K562 (cell line): ENCODE data around the gene RTL10. TPM values are rescaled to one million over a fixed set of nuclear protein-coding genes. Genes with fewer than 3 reads are reported as not detected.

Experiments
- NR2F6 ChIP-seq: fragments of 450-650 bp; formaldehyde crosslinking; IDR thresholded peaks from 2 replicates; pipeline ENCODE4 v1.4.0; 2020; ENCODE audit warnings: mild to moderate bottlenecking
- NUFIP1 ChIP-seq: fragments of 450-650 bp; IDR thresholded peaks from 2 replicates; pipeline ENCODE4 v1.6.1; 2018; ENCODE audit not compliant: partially characterized antibody
- SMARCC2 ChIP-seq: fragments of 450-650 bp; IDR thresholded peaks from 2 replicates; pipeline ENCODE4 v1.6.1; 2017; ENCODE audit warnings: antibody characterized with exemption, moderate library complexity, mild to moderate bottlenecking, low read depth
- polyA plus RNA-seq, 8 experiments: library from polyadenylated mRNA; depleted of rRNA in 4 of 8; stranded (reverse) in 5 of 8; unstranded in 3 of 8; fragments of >200 nt; fragmentation: Nextera tagmentation in 2 of 8; fragmentation: Illumina TruSeq in 1 of 8; extraction: Ambion mirVana in 2 of 8; extraction: Trizol in 1 of 8; gene quantifications; 2 replicates each; pipeline versions ENCODE4 v1.2.1 to v1.2.3, GENCODE V29; 2011 to 2014; ENCODE audit warnings: inconsistent platforms in 1 of 8, missing spikeins in 1 of 8
- total RNA-seq, 7 experiments: library from RNA; depleted of rRNA in 6 of 7; stranded (reverse); fragments of >200 nt in 6 of 7; fragmentation: Illumina TruSeq in 2 of 7; extraction: Trizol in 2 of 7; gene quantifications; 2 replicates each; pipeline versions ENCODE4 v1.2.1 to v1.2.3, GENCODE V29; 2011 to 2021; ENCODE audit warnings: low replicate concordance in 1 of 7
- TF ChIP-seq, protein P1 (sequence below): fragments of 150-350 bp; conservative IDR thresholded peaks from 2 replicates; pipeline ENCODE4 v1.6.1; 2014; ENCODE audit warnings: low read length
- TF ChIP-seq, protein P2 (sequence below): fragments of 250-450 bp; sonication (Bioruptor Pico); IDR thresholded peaks from 2 replicates; pipeline ENCODE4 v1.9.0; 2021; ENCODE audit warnings: mild to moderate bottlenecking, inconsistent platforms
- TF ChIP-seq, protein P3 (sequence below), 2 experiments: fragments of 450-650 bp; formaldehyde crosslinking in 1 of 2; IDR thresholded peaks; 2 replicates each; pipeline versions ENCODE4 v1.4.0 to v1.6.1; 2014 to 2020; ENCODE audit warnings: mild to moderate bottlenecking in 2 of 2, borderline replicate concordance in 1 of 2, low read depth in 1 of 2
- TF ChIP-seq, protein P4 (sequence below): fragments of 250-450 bp; sonication (Bioruptor Pico); IDR thresholded peaks from 2 replicates; pipeline ENCODE4 v1.5.0; 2022; ENCODE audit warnings: mild to moderate bottlenecking

Gene RTL10
- total and polyA plus RNA-seq, 9 of the 15 experiments (the other 6 are each of a cell fraction or from before 2014, with no cell fraction given), result 19.8 to 75.5 (median 32.5) TPM

DNA sequence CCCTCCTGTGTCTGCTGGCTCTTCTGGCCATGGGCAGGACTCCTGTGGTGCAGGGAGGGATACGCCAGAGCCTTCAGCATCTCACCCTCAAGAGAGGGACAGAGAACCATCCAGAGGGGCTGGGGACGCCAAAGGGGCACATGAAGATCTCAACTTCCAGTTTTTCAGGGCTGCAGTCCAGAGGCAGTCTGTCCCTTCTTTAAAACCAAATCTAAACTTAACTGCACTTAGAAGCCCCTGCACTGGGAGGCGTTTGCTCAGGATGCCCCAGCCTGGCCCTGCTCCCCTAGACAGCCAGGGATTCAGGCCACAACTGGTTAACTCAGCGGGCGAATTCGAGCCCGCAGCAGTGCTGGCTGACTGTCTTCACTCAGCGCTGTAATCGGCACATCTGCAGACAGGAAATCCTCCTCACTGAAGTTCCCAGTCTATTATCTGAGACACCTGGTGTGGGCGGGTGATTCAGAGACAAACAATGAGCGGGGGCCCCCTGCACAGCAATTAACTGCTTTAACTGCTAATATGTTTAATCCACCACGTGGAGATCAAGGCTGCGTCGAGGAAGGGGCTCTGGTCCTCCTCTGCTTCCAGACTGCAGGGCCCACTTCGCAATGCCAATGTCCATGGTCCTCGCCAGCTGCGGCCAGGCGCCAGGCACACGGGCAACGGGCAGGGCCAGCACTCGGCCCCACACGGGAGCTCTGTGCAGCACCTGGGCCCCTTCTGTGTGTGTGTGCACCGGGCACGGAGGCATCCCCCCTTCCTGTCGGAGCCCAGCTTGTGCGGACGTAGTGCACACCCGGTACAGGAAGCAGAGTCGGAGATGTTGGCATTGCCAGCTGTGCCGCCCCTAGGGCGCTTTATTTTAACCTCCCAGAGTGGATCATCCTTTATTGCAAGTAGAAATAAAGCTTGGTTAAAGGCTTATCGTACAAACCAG, 36.9 kb upstream of the RTL10 start (continued):
- TF ChIP-seq, protein P1, sequence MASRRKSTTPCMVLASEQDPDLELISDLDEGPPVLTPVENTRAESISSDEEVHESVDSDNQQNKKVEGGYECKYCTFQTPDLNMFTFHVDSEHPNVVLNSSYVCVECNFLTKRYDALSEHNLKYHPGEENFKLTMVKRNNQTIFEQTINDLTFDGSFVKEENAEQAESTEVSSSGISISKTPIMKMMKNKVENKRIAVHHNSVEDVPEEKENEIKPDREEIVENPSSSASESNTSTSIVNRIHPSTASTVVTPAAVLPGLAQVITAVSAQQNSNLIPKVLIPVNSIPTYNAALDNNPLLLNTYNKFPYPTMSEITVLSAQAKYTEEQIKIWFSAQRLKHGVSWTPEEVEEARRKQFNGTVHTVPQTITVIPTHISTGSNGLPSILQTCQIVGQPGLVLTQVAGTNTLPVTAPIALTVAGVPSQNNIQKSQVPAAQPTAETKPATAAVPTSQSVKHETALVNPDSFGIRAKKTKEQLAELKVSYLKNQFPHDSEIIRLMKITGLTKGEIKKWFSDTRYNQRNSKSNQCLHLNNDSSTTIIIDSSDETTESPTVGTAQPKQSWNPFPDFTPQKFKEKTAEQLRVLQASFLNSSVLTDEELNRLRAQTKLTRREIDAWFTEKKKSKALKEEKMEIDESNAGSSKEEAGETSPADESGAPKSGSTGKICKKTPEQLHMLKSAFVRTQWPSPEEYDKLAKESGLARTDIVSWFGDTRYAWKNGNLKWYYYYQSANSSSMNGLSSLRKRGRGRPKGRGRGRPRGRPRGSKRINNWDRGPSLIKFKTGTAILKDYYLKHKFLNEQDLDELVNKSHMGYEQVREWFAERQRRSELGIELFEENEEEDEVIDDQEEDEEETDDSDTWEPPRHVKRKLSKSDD, result peak; percentile 86; the same call in 1 of the 2 replicates
- TF ChIP-seq, protein P2, sequence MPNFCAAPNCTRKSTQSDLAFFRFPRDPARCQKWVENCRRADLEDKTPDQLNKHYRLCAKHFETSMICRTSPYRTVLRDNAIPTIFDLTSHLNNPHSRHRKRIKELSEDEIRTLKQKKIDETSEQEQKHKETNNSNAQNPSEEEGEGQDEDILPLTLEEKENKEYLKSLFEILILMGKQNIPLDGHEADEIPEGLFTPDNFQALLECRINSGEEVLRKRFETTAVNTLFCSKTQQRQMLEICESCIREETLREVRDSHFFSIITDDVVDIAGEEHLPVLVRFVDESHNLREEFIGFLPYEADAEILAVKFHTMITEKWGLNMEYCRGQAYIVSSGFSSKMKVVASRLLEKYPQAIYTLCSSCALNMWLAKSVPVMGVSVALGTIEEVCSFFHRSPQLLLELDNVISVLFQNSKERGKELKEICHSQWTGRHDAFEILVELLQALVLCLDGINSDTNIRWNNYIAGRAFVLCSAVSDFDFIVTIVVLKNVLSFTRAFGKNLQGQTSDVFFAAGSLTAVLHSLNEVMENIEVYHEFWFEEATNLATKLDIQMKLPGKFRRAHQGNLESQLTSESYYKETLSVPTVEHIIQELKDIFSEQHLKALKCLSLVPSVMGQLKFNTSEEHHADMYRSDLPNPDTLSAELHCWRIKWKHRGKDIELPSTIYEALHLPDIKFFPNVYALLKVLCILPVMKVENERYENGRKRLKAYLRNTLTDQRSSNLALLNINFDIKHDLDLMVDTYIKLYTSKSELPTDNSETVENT (CRISPR knock-in tag), result peak; percentile 93
- TF ChIP-seq, protein P3, sequence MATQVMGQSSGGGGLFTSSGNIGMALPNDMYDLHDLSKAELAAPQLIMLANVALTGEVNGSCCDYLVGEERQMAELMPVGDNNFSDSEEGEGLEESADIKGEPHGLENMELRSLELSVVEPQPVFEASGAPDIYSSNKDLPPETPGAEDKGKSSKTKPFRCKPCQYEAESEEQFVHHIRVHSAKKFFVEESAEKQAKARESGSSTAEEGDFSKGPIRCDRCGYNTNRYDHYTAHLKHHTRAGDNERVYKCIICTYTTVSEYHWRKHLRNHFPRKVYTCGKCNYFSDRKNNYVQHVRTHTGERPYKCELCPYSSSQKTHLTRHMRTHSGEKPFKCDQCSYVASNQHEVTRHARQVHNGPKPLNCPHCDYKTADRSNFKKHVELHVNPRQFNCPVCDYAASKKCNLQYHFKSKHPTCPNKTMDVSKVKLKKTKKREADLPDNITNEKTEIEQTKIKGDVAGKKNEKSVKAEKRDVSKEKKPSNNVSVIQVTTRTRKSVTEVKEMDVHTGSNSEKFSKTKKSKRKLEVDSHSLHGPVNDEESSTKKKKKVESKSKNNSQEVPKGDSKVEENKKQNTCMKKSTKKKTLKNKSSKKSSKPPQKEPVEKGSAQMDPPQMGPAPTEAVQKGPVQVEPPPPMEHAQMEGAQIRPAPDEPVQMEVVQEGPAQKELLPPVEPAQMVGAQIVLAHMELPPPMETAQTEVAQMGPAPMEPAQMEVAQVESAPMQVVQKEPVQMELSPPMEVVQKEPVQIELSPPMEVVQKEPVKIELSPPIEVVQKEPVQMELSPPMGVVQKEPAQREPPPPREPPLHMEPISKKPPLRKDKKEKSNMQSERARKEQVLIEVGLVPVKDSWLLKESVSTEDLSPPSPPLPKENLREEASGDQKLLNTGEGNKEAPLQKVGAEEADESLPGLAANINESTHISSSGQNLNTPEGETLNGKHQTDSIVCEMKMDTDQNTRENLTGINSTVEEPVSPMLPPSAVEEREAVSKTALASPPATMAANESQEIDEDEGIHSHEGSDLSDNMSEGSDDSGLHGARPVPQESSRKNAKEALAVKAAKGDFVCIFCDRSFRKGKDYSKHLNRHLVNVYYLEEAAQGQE (IDR thresholded peaks at IDR 0.05; ENCODE audit: borderline replicate concordance), result peak; percentile 75
- TF ChIP-seq, protein P3 (CRISPR knock-in tag; IDR thresholded peaks at IDR 0.05; ENCODE audit: low read depth), result peak; percentile 30
- peak; percentile 97 for TF ChIP-seq SMARCC2
- TF ChIP-seq, protein P4, sequence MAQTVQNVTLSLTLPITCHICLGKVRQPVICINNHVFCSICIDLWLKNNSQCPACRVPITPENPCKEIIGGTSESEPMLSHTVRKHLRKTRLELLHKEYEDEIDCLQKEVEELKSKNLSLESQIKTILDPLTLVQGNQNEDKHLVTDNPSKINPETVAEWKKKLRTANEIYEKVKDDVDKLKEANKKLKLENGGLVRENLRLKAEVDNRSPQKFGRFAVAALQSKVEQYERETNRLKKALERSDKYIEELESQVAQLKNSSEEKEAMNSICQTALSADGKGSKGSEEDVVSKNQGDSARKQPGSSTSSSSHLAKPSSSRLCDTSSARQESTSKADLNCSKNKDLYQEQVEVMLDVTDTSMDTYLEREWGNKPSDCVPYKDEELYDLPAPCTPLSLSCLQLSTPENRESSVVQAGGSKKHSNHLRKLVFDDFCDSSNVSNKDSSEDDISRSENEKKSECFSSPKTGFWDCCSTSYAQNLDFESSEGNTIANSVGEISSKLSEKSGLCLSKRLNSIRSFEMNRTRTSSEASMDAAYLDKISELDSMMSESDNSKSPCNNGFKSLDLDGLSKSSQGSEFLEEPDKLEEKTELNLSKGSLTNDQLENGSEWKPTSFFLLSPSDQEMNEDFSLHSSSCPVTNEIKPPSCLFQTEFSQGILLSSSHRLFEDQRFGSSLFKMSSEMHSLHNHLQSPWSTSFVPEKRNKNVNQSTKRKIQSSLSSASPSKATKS, result no peak
- peak; percentile 94 for TF ChIP-seq NUFIP1
- peak; percentile 74; the same call in 1 of the 2 replicates for TF ChIP-seq NR2F6 (CRISPR knock-in tag)
